Cardiac fibroblast (primary cell): Measurements from ENCODE around the gene IL1RAP.

Experiments
- DNase-seq, 2 donors: peaks; one replicate each; pipeline versions ENCODE4 v3.0.0 to v3.0.0-alpha.2; 2010; ENCODE audit warnings: low read depth in 2 of 2
- H3K4me3 ChIP-seq, 2 donors: replicated peaks in 1 of 2; 1 replicate in 1 of 2; 2 replicates in 1 of 2; pipeline ENCODE4 v1.5.1; 2011; ENCODE audit warnings: low read depth in 2 of 2, low read length in 2 of 2, mild to moderate bottlenecking in 2 of 2, moderate library complexity in 1 of 2
- CTCF ChIP-seq: IDR thresholded peaks from one replicate; pipeline ENCODE4 v1.5.1; 2011; ENCODE audit warnings: low read depth, mild to moderate bottlenecking, low read length, inconsistent platforms

The IL1RAP gene

GRCh38 chr3:190556351-190556750, 42.5 kb downstream of the IL1RAP start:
- no peak overlapping the region for H3K4me3 ChIP-seq
- no peak for DNase-seq
- TF ChIP-seq CTCF: no peak

GRCh38 chr3:190557296-190557695, 43.4 kb downstream of the IL1RAP start:
- no peak overlapping the region for H3K4me3 ChIP-seq
- DNase-seq: no peak
- TF ChIP-seq CTCF: no peak

GRCh38 chr3:190558316-190558715, 44.4 kb downstream of the IL1RAP start:
- TF ChIP-seq CTCF: no peak
- no peak overlapping the region for H3K4me3 ChIP-seq
- no peak for DNase-seq

- TF ChIP-seq CTCF: no peak
- DNase-seq: no peak
- H3K4me3 ChIP-seq: no peak overlapping the region
Measured at GRCh38 chr3:190558796-190559195, 44.9 kb downstream of the IL1RAP start.

GRCh38 chr3:190560013-190560895, 46.4 kb downstream of the IL1RAP start:
- H3K4me3 ChIP-seq: no peak overlapping the region
- DNase-seq: no peak
- TF ChIP-seq CTCF: no peak

- DNase-seq: peak in 1 of 2 donors; percentile 34
- H3K4me3 ChIP-seq: no peak overlapping the region
- TF ChIP-seq CTCF: no peak
Measured at GRCh38 chr3:190562866-190563510, 49.1 kb downstream of the IL1RAP start.
